Kidney tubule cell (primary cell): ENCODE measurements around the gene CNTNAP2.

Experiments
- DNase-seq: peaks from one replicate; pipeline ENCODE4 v3.0.0-alpha.2; 2018; ENCODE audit warnings: low spot score

CNTNAP2 gene

DNA sequence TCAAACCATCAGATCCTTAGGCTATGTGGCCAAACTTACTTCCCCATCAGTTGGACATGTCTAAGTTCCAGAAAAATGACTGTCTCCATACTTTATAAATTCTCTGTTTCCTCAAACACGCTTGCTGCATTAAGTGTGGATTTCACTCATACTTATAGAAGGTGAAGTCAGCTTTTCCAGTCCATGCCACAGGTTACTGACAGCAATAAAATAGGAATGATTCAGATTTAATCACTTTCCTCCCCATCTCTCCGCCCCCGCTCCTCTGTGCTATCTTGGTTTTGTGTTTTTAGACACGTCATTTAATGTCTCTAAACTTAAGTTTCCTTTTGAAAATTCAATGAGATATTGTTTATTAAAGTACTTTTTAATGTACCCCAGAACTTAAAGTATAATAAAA, 1376.0 kb downstream of the CNTNAP2 start:
- DNase-seq, result peak; percentile 12

DNA sequence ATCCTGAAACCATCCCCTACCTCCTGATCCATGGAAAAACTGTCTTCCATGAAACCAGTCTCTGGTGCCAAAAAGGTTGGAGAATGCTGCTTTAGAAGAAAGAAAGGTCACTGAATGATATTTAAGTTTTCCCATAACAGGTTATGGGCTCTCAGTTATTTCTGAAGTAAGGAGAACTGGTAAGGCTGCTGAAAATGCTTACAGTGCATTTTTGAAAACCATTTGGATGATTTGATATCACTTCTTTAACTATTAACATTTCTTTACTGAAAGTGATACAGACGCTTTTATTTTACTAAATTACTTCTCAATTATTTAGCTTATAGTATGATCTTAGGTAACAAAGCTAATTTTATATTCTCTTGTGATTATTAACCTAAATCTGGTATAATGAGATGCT, 1379.6 kb downstream of the CNTNAP2 start:
- no peak for DNase-seq

DNA sequence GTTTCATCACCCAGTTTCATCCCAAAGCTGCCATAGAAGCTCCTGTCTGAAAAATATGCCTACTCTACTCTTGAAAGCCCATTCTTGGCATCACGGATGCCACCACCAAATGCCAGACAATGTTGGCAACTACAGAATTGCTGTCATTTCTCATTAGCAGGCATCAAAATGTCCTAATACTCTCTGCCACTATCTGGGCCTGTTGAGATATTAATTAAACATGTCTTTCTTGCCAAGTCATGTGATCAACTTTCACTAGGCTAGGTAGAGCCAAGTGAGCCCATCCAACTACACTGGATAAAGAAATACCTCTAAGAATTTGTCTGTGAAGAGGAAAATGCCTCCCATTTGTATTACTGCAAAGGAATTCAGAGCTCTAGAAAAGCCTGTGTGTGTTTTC, 1380.6 kb downstream of the CNTNAP2 start:
- no peak for DNase-seq

DNA sequence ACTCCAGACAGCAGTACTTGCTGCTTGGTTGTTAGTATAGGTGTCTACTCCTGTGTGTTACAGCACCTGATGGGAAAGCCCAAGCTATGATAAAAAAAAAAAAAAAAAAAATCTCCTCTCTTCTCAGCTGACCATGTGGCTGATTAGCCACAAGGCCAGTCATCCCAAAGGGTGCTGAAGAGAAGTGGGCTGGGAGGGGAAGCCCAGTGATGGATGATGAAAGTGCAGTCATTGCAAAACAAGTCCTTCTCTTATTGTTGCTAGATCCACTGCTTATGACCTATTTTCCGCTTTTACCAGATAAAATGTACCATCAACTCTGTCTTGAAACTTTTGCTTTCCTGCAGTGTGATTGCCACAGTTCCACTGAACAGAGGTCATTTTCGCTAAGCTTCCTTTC, 1381.5 kb downstream of the CNTNAP2 start:
- no peak for DNase-seq

DNA sequence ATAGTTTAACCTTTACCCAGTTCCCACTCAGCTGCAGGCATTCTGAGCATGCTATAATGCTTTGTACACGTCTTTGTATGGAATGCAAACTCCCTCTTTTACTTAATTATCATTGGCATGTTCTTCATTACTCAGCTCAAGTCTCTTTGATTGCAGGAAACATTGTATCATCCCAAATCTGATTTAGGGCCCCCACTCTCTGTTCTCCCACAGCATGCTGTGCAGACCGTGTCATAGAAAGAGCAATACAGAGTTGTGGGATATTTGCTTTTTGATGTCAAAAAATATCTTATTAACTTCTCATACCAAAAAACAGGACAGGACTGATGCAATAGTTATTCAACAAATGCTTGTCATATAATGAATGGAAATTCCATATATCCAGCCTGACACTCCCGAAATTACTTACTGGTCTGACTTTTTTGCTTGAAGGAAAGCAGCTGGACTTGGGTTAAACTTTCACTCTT, 1392.5 kb downstream of the CNTNAP2 start:
- DNase-seq, result no peak

DNA sequence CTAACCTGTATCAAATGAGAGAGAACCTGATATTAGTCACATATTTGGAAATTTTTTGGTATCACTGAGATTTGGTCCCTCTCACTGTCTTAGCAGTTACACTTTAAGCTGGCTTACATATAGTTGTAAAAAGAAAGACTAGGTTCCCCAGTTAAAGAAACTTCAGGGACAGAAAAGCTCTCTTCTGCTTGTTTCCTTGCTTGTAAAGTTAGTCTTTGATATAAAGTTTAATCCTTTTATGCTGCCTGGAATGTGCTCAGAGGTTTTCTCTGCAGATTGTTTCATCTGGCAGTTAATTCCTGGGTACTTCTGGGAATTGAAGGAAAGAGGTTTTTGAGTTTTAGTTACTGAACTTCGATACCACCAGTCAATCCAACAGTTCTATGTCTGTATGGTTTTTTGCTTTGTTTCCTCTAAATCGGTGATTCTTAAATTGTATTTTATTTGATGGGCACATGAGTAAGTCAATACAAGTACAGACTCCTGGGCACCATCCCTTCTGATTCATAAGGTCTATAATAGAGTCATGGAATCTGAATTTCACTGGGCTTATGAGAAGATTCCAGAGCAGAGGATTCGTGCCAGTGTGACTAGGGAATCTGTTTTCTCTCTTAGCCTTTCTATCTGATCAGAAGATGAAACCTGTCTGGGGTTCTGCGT, 1393.1 kb downstream of the CNTNAP2 start:
- DNase-seq, result peak; percentile 48

DNA sequence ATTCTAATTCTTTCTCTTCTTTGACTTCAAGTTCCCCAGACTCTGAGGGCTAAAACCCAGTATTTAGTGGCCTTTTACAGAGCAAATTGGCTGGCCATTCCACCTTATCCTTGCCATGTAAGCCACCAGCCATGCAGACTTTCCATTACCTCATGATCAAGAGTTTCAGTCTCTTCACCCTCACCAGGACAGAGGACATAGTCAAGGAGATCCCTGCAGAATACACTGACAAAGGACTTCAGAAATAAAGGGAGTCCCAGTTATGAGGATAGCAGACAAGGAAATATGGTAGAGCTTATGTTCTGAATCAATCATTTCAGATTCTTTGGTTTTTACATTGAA, 1393.6 kb downstream of the CNTNAP2 start:
- DNase-seq, result no peak

DNA sequence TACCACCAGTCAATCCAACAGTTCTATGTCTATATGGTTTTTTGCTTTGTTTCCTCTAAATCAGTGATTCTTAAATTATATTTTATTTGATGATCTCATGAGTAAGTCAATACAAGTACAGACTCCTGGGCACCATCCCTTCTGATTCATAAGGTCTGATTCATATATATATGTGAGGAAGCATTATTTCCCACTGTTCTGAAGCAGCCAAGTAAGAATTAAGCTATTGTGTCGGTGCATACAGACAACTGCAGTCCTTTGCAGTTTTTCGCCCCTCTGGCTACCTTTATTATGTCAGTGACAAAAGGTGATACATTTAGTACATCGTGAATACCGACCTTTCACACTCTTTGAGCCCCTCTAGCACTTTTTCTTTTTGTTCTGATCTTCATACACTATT, 1394.3 kb downstream of the CNTNAP2 start:
- peak; percentile 79 for DNase-seq

DNA sequence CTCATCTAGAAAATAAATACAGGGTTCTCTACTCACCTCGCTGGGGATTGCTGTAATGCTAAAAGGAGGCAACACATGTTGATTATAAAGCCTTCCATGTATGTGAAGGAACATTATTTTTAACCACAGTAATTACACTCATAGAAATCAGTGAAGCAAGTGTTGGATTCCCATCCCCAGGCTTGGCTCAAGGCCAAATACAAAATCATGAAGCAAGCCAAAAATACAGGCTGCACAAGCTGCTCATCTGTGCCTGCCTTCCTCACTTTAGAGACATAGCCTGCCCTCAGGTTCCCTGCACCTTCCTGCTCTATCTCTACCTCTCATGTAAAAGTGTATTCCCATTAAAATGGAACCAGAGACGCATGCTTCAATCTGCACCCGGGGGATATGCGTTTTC, 1396.8 kb downstream of the CNTNAP2 start:
- DNase-seq, result no peak

DNA sequence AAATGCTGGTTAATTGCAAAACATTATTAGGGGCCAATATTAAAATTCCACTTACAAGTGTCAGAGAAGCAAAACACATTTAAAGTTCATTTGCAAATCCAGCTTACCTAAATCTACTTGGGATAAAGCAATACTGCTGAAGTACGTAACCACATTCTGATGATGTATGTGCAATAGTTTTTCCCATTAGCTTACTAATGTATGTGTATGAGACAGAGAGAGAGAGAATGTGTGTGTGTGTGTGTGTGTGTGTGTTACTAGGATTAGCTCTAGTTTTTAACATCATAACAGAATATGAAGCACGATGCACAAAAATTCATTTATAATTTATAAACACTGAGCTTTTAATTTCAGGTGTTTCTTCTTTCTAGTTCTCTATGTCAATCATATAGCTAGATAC, 1399.8 kb downstream of the CNTNAP2 start:
- no peak for DNase-seq

DNA sequence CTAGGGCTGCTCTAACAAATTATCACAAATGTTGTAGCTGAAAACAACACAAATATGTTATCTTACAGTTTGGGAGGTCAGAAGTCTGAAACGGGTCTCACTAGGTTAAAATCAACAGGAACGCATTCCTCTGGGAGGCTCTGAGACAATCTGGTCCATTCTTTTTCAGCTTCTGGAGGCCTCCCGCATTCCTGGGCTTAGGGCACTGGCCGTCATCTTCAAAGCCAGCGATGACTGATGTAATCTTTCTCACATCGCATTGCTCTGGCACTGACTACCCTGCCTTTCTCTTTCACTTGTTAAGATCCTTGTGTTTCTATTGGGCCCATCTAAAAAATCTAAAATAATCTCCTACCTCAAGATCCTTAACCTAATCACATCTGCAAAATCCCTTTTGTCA, 1402.5 kb downstream of the CNTNAP2 start:
- no peak for DNase-seq

DNA sequence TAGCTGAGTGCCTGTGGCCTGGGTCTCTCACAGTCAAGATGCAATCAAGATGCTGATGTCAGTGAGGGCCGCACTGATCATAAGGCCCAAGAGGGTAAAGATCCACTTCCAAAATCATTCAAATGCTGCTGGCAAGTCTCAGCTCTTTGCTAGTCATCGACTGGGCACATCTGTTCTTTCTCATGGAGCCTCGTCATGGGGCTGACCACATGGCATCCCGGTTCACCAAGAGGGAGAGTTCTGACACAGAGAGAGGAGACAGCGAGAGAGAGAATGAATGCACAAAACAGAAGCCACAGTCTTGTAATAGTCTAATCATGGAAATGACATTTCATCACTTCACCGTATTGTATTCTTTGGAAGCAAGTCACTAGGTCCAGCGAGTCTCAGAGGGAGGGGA, 1406.5 kb downstream of the CNTNAP2 start:
- DNase-seq, result no peak

DNA sequence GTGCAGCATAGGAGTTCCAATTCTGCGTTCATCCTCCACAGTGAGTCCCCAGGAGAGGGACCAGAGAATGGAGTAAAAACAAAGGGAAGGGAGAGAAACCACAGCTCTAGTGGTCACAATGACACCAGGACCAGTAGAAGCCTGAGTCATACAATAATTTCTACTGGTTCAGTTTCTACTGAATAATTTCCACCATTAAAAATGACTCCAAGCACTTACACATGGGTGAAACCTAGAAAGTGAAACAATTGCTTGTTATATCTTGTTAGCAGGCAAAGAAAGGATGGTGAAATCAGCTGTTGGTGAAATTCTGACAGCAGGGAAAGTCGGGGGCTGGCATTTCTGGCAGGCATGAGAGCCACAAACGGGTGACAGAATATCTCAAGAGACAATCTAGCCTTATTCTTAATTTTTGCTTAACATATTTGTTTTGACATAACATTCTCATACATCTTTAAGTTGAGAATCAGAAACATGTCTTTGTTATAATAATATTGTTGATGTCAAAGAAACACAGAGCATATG, 1408.2 kb downstream of the CNTNAP2 start:
- DNase-seq, result no peak

DNA sequence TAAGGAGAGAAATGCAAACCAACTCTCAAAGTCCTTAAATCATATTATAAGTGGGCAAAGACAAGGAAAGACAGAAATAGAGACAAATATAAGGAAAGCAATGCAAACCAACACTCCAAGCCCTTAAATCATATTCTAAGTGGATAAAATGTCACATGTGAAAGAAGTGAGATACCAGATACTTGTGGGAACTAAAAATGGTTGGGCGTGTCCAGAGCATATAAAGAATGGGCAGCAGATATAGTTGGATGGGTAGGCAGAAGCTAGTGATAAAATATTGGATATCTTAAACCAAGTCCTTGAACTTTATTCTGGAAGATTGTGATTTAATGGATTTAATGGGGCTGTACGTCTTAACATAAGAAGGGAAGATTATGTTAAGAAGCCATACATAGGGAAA, 1408.7 kb downstream of the CNTNAP2 start:
- DNase-seq, result no peak

DNA sequence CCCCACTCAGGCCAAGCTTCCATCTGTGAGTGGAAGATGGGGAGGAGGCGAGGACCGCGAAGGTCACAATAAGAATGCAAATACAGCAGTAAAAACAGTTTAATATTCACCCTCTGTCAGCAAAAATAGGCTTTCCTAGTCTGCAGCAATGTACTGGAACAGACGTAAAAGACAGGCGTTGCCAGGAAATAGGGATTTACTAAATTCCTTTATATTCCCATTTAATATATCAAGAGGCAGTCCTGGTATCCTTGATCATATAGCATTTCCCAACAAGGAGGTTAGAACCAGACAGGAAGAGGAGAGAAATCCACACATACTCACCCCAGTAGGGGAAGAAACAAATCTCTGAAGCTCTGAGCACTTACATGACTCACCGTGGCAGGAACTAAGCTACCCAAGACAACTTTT, 1419.1 kb downstream of the CNTNAP2 start:
- peak; percentile 48 for DNase-seq

DNA sequence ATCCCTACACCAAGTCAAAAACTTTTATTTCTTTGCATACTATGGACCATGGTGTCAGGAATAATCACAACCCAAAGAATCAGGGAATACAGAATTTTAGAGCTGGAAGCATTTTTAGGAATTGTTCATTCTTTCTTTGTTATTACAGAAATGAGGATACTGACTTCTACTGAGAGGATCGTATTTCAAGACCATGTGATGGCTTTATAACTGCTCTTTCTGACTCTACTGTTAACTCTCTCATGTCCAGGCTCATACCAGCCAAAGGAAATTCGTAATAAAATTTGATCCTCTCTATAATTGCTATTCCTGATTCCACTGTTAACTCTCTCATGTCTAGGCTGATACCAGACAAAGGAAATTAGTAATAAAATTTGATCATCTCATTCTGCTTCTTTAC, 1423.1 kb downstream of the CNTNAP2 start:
- no peak for DNase-seq

DNA sequence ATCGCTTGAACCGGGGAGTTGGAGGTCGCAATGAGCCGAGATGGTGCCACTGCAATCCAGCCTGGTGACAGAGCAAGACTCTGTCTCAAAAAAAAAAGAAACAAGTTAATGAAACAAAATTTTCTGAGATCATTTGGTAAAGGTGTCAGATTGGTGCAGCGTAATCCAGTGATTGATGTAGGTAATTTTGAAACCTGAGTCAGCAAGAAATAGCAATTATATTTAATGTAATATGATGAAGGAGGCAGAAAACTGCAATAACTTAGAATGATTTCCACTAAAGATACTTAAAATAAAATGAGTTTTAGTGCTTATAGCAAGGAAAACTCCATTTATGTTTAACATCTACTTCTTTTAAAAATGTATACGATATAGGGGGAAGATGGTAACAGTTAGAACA, 1424.1 kb downstream of the CNTNAP2 start:
- no peak for DNase-seq

DNA sequence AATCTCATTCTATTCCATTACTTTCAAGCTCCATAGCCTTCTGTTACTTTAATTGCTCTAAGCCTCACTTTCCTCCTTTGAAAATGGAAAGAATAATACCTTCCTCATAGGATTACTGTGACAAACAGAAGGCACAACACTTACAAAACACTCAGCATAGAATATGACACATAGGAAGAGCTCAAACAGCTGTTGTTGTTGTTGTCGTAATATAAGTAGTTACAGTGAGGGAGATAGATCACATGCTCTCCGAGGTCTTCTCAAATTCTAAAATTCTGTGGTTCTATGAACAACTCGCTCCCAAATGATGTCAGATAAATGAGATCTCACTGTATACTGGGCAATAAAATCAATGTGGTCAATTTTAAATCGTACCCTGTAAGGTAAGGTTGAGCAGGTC, 1424.7 kb downstream of the CNTNAP2 start:
- DNase-seq, result no peak

DNA sequence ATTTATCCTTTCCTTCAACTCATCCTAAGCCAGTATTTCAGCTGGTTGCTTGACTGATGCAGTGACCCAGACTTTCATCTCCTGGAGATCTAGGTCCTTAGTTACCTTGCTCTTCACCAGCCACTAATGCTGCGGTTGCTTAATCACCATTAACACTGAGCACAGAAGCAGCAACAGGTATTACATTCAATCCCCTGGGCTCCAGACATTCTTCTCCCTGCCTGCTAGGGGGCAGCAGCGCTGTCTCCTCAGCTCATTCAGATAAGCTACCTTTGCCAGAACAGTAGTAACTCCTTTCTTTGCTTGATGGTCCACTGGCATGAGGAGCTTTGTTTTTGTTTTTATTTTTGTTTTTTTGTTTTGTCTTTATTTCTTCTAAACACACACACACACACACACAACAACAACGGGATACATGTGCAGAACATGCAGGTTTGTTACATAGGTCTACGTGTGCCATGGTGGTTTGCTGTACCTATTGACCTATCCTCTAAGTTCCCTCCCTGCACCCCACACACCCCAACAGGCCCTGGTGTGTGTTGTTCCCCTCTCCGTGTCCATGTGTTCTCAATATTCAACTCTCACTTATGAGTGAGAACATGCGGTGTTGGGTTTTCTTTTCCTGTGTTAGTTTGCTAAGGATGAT, 1430.8 kb downstream of the CNTNAP2 start:
- peak; percentile 71 for DNase-seq

DNA sequence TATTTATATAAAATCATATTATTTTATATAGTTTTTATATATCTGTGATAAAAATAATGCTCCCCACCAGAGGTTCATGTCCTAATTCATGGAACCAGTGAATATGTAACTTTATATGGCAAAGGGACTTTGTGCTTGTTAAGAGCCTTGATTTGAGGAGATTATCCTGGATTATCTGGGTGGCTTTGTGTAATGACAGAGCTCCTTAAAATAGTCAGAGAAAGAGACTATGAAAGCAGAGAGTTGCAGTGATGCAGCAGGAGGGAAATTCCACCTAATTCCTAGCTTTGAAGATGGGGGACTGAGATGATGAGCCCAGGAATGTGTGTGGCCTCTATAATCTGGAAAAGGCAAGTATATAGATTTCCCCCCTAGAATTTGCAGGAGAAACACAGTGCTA, 1439.7 kb downstream of the CNTNAP2 start:
- DNase-seq, result no peak

DNA sequence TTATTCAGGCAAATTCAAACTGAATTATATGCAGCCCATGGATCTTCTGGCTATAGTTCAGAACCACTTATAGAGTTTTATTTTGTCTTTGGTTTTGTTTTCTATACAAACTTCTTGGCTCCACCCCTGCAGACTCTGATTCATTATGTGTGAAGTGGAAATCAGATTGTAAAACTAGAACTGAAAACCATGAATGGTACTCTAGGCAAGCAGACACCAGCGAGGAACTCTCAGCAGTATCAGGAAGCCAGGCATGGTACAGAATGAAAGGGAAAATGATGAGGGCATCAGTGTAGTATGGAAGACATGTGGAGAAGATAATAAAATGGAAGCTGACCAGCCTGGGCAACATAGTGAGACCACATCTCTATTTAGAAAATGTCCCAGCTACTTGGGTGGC, 1447.1 kb downstream of the CNTNAP2 start:
- no peak for DNase-seq

DNA sequence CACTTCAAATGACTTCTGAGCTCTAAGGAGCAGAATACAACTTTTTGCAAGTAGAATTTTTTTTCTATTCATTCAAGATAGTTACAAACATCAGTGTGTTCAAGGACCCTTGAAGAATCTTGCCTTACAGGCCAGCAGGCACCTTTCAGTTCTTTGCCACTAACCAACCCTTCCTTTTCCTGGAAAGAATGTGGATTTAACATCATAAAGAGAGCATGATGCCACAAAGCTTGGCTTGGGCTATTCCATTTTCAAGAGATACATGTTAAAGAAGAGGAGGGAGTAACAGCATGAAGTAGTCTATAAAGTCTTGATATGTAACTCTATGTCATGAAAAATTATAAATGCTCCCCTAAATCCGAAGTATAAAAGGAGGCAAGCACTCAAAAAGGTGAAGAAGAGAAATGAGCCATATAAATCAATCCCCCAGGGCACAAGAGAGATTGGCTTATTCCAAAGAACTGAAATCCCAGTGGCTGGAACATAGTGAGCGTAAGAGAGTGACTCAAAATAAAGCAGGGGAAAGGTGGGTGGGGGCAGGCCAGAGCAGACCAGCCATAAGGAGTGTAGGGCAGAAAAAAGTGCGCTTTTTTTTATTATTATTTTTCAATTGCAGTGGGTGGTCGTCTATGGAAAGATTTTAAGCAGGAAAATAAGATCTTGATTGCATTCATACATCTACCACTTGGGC, 1448.3 kb downstream of the CNTNAP2 start:
- DNase-seq, result no peak

DNA sequence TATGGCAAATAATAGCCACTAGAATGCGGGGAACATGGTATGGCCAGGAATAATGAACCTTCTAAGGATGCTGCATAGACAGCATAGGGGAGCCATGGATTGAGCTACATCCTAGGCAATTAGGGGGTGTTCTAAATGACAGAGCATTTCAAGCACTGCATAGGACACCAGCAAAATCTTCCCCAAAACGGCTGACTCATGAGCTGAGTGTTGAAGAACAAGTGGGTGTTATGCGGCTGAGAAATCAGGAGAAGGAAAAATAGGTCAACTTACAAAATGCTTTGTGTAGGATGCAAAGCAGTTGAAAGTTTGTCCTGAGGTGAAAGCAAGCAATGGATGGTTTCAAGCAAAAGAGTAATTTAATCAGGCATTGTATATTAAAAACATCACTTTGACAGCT, 1450.4 kb downstream of the CNTNAP2 start:
- DNase-seq, result no peak
